Stimulated activated CD4-positive, alpha-beta T cell treated with anti-CD3 and anti-CD28 coated beads, Interleukin-12 subunit alpha, Interleukin-12 subunit beta, amount 100 ng/mL, for 48 hours (primary cell): ENCODE results near the gene MTFR2.
"Not testable (repeated sequence)": the region's sequence is repeated elsewhere in the genome, so short reads cannot be mapped to it uniquely, and the experiment has no call there.

Experiments used
- DNase-seq, 3 donors: peaks; one replicate each; pipeline ENCODE4 v3.0.0-alpha.2; 2020; ENCODE audit warnings: low read depth in 2 of 3, low spot score in 1 of 3

Gene MTFR2

GRCh38 chr6:136236466-136237293 is 13.4 kb downstream of the MTFR2 start:
- DNase-seq, result no peak

GRCh38 chr6:136235233-136235564 is 14.9 kb downstream of the MTFR2 start:
- no peak for DNase-seq

GRCh38 chr6:136232701-136233100 is 17.4 kb downstream of the MTFR2 start:
- no peak for DNase-seq

GRCh38 chr6:136230219-136230853 is 19.8 kb downstream of the MTFR2 start:
- no peak for DNase-seq

GRCh38 chr6:136228814-136229213 is 21.3 kb downstream of the MTFR2 start:
- DNase-seq, result no peak

- DNase-seq, result no peak
Observed at GRCh38 chr6:136226674-136227377, 23.3 kb downstream of the MTFR2 start.

- peak; percentile 25 to 71 (median 25) for DNase-seq
Observed at GRCh38 chr6:136226027-136226673, 24.0 kb downstream of the MTFR2 start.

GRCh38 chr6:136225496-136225895 is 24.6 kb downstream of the MTFR2 start:
- peak in 2 of 3 donors; percentile 5 to 10 for DNase-seq

- DNase-seq, result not testable (repeated sequence)
Observed at GRCh38 chr6:136224974-136225373, 25.1 kb downstream of the MTFR2 start.

- no peak for DNase-seq
Observed at GRCh38 chr6:136216503-136217401, 33.4 kb downstream of the MTFR2 start.

- DNase-seq, result no peak
Observed at GRCh38 chr6:136213853-136214252, 36.3 kb downstream of the MTFR2 start.

GRCh38 chr6:136213012-136213539 is 37.0 kb downstream of the MTFR2 start:
- no peak for DNase-seq

- no peak for DNase-seq
Observed at GRCh38 chr6:136212608-136213007, 37.5 kb downstream of the MTFR2 start.

- DNase-seq, result no peak
Observed at GRCh38 chr6:136210398-136211165, 39.5 kb downstream of the MTFR2 start.

- DNase-seq, result no peak
Observed at GRCh38 chr6:136209496-136209895, 40.6 kb downstream of the MTFR2 start.

- no peak for DNase-seq
Observed at GRCh38 chr6:136208783-136209182, 41.3 kb downstream of the MTFR2 start.

- DNase-seq, result no peak
Observed at GRCh38 chr6:136201732-136202131, 48.4 kb downstream of the MTFR2 start.

- DNase-seq, result no peak
Observed at GRCh38 chr6:136192902-136193301, 57.2 kb downstream of the MTFR2 start.

- DNase-seq, result no peak
Observed at GRCh38 chr6:136191606-136192312, 58.4 kb downstream of the MTFR2 start.
